ENCODE data around the gene CMIP. TPM values are rescaled to one million over a fixed set of nuclear protein-coding genes. Genes with fewer than 3 reads are reported as not detected.

Gene CMIP
- polyA plus RNA-seq, 3 donors from 2014 or later: 0.53 to 1.7 TPM; not detected in 1

DNA sequence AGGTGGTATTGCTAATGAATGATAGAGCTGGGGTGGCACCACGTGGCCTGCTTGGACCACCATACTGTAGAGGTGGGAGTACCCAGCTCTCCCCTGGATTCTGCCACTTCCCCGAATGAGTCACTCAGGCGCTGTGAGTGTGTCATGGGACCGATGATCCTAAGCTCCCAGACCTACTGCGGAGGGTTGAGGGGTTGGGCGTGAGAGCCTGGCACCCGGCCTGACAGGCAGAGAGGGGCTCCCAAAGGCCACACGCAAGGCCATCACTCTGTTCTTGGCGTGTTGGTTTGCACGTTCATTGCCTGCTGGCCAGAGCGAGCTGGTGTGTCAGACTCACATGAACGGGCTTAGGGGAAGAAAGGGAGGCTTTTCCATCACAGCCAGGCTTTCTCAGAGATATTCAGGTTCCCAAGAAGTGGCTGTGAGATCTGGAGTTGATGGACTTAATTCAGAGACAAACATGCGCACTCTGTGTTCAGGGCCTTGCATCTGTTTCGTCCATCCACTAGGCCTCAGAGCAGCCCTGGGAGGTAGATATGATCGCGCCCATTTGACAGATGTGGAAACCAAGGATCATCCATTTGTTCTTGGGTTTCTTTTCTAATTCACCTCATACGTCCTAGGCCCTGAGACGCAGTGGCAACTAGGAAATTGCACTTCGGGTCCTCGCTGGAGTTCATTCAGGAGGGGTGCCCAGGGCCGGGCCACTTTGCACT, 41.4 kb downstream of the CMIP start:
- peaks cover 7 to 25% (median 8%) of the 10 kb centered on the region in 3 donors for H3K27me3 Mint-ChIP-seq (ENCODE audit: low read depth in 3 of 3)
- DNase-seq: no peak
- no peaks in the 10 kb centered on the region for H3K9me3 Mint-ChIP-seq
- peak overlapping the region in 1 of 5 donors; percentile 7 for H3K4me3 Mint-ChIP-seq
- peaks cover 80 to 89% of the 10 kb centered on the region in 2 donors for H3K4me1 Mint-ChIP-seq
- H3K36me3 Mint-ChIP-seq: no peaks in the 10 kb centered on the region
- peak overlapping the region; percentile 41 to 74 (median 66) for H3K27ac Mint-ChIP-seq

DNA sequence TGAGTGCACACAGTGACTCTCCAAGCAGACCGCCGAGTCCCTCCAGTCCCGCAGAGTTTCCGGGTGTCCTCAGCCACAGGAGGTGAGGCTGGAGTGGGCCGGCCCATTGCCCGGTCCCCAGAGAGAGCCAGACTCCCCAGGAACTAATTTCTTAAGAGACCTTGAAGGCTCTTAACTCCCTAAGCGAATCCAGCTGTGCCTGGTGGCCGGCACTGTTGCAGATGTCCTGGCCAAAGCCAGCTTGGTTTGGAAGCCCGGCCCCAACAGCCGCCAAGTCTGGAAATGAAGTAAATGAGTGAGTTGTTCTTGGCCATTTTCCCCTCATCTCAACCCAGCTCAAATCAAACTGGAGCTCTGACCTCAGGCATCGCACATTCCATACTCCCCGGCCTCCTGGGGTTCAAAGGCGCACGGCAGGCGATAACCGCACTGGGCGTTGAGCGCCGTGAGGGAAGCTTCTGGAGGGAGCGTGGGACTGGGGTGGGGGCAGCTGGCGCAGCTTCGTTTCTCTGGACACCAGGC, 42.0 kb downstream of the CMIP start:
- H3K36me3 Mint-ChIP-seq: no peaks in the 10 kb centered on the region
- H3K27ac Mint-ChIP-seq: peak overlapping the region; percentile 41 to 74 (median 60)
- no peak for DNase-seq
- H3K27me3 Mint-ChIP-seq (ENCODE audit: low read depth in 3 of 3): peaks cover 2 to 21% (median 3%) of the 10 kb centered on the region in 3 donors
- peaks cover 74 to 89% of the 10 kb centered on the region in 2 donors for H3K4me1 Mint-ChIP-seq
- peak overlapping the region in 1 of 5 donors; percentile 7 for H3K4me3 Mint-ChIP-seq
- no peaks in the 10 kb centered on the region for H3K9me3 Mint-ChIP-seq

DNA sequence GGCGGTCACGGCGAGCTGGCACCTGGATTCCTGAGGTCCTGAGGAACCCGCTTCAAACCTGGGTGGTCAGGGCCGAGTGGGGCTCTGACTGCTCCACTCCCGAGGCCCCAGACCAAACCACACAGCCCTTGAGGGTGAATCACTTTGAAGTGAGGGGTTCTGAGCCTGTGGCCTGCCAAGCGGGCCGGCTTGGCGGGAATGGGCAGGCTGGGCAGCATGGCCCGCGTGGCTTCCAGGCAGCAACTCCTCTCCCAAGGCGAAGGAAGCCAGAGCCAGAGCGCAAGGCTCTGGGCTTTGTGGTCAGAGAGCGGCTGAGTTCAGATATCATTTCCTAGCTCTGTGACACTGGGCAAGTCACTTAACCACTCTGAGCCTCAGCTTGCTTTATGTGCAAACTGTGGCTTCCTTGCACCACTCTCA, 42.7 kb downstream of the CMIP start:
- peaks cover 72 to 89% of the 10 kb centered on the region in 2 donors for H3K4me1 Mint-ChIP-seq
- H3K27me3 Mint-ChIP-seq (ENCODE audit: low read depth in 3 of 3): peaks cover 2 to 19% (median 3%) of the 10 kb centered on the region in 3 donors
- peak in 2 of 3 donors; percentile 48 to 49 for DNase-seq
- H3K36me3 Mint-ChIP-seq: no peaks in the 10 kb centered on the region
- peak overlapping the region in 4 of 5 donors; percentile 40 to 65 (median 52) for H3K4me3 Mint-ChIP-seq
- H3K27ac Mint-ChIP-seq: peak overlapping the region; percentile 41 to 73 (median 56)
- no peaks in the 10 kb centered on the region for H3K9me3 Mint-ChIP-seq

DNA sequence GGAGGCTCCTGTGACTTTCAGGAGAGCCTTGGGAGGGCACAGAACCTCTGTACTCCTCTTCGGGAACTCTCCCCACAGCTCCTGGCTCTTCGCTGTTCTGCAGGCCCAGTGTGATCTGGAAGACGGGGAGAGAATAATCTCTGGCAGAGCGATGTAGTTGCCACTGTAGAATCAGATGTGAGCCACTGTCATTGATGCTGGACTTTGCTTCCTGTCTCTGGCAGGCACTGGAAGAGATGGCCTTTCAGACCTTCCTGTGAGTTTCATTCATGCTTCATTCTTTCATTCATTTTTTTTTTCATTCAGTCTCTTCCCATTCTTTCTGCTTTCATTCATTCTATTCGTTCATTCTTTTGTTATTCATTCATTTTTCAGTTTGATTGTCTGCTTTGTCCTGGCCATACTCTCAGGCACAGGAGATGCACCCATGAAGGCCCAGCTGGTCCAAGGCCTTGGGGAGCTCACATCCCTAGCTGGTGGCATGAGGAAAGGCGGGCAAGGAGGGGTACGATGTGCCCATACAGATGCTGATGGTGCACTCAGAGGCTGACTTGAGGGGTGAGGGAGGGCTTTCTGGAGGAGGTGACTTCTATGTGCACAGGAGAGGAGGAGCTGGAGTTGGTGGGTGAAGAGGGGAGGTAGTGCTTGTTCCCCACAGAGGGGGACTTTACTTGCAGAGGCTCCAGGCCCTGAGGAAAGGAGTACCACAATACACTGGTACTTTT, 44.2 kb downstream of the CMIP start:
- H3K4me3 Mint-ChIP-seq: peak overlapping the region; percentile 14 to 39 (median 30)
- H3K4me1 Mint-ChIP-seq: peaks cover 65 to 82% of the 10 kb centered on the region in 2 donors

DNA sequence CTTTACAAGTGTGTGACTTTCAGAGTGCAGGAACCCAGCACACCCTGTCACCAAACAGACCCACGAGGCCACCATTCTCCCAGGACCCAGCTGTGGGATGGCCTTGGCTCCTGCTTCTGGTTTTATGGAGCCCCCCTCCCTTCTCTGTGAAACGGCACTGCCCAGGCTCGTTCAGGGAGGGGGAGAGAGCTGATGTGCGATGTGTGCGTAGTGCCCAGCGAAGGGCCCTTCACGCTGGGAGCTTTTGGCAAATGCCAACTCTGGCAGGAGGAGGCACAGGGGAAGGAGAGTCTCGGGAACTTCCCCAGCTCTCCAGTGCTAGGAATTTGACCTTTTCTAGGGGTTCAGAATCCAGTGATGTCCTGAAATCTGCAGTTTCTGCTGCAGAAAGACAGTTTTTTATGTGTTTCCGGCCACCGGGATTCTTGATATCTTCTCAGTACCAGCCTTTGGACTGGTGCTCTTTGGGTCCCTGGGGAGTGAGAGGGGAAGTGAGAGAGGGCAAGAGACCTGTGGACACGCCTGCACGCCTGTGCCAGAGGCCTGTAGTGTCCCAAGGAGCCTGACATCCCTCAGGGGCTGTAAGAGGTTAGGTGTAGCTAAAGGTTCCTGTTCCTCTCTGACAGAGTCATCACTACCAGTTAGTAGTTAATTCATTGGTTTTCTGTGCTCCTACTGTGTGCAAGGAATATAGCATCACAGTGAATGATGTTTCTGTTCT, 45.1 kb downstream of the CMIP start:
- Mint-ChIP-seq H3K27ac (peak overlapping the region in 2 of 6 donors; percentile 59 to 72), H3K36me3 (no peaks in the 10 kb centered on the region), H3K9me3 (no peaks in the 10 kb centered on the region), H3K27me3 (ENCODE audit: low read depth in 3 of 3) (peaks cover 0 to 8% (median 3%) of the 10 kb centered on the region in 3 donors), H3K4me1 (peaks cover 61 to 80% of the 10 kb centered on the region in 2 donors), H3K4me3 (no peak overlapping the region)
- DNase-seq: no peak

More for the DNA sequence above, 44.2 kb downstream of the CMIP start:
- no peaks in the 10 kb centered on the region for H3K36me3 Mint-ChIP-seq
- H3K27ac Mint-ChIP-seq: peak overlapping the region in 5 of 6 donors; percentile 30 to 73 (median 59)
- H3K9me3 Mint-ChIP-seq: no peaks in the 10 kb centered on the region
- no peak for DNase-seq
- H3K27me3 Mint-ChIP-seq (ENCODE audit: low read depth in 3 of 3): peaks cover 0 to 10% (median 3%) of the 10 kb centered on the region in 3 donors

DNA sequence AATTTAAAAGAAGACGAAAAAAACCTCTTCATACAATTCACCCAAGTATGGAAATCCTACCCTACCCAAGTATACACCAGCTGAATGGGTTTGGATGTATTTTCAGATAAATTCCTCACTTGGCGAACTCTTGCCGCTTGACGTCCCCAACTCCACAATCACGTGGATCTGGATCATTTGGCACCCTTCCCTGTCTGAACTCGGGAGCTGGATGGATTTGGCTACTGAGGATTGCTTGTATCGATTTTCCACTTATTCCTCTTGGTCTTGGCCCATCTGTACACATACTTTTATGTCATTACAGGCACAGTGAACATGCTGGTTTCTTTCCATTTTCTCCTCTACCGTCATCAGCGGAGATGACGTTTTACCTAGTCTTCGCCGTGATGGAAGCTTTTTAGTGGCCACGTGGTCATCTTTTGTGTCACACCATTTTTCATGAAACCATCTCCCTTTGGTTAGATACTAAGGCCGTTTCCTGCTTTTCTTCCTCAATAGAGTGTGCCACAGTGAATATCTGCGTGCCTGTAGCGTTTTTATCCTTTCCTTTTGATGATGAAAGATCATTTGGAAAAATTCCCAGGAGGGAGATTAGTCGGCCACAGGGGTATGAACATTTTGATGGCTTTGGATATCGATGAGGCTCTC, 47.1 kb downstream of the CMIP start:
- H3K27me3 Mint-ChIP-seq (ENCODE audit: low read depth in 3 of 3): peaks cover 0 to 16% (median 2%) of the 10 kb centered on the region in 3 donors
- H3K36me3 Mint-ChIP-seq: no peaks in the 10 kb centered on the region
- DNase-seq: no peak
- H3K4me3 Mint-ChIP-seq: no peak overlapping the region
- peaks cover 66 to 80% of the 10 kb centered on the region in 2 donors for H3K4me1 Mint-ChIP-seq
- H3K9me3 Mint-ChIP-seq: no peaks in the 10 kb centered on the region
- H3K27ac Mint-ChIP-seq: peak overlapping the region in 4 of 6 donors; percentile 42 to 76 (median 56)

DNA sequence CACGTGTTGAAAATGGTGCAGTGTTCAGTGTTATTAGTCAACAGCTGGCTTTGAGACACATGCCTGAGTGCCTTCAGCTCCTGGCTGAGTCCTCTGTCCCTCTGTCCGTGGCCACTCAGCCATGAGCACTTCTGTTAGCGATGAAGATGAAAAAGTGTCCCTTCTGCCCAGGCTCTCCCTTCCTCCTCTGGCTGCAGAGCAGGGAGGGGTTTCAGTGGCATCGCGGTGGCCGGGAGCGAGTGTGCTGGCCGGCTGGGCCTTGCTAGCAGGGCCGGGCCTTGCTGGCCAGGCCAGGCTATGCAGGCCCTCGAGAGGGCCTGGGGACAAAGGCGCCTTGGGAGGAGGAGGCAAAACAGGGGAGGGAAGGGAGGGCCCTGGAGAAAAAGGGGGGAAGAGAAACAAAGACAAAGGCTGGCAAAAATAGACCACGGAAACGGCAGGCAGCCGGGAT, 47.7 kb downstream of the CMIP start:
- H3K27me3 Mint-ChIP-seq (ENCODE audit: low read depth in 3 of 3): peaks cover 0 to 16% (median 5%) of the 10 kb centered on the region in 3 donors
- H3K36me3 Mint-ChIP-seq: no peaks in the 10 kb centered on the region
- no peaks in the 10 kb centered on the region for H3K9me3 Mint-ChIP-seq
- H3K27ac Mint-ChIP-seq: peak overlapping the region in 4 of 6 donors; percentile 35 to 57 (median 50)
- peaks cover 67 to 77% of the 10 kb centered on the region in 2 donors for H3K4me1 Mint-ChIP-seq
- no peak overlapping the region for H3K4me3 Mint-ChIP-seq
- no peak for DNase-seq

DNA sequence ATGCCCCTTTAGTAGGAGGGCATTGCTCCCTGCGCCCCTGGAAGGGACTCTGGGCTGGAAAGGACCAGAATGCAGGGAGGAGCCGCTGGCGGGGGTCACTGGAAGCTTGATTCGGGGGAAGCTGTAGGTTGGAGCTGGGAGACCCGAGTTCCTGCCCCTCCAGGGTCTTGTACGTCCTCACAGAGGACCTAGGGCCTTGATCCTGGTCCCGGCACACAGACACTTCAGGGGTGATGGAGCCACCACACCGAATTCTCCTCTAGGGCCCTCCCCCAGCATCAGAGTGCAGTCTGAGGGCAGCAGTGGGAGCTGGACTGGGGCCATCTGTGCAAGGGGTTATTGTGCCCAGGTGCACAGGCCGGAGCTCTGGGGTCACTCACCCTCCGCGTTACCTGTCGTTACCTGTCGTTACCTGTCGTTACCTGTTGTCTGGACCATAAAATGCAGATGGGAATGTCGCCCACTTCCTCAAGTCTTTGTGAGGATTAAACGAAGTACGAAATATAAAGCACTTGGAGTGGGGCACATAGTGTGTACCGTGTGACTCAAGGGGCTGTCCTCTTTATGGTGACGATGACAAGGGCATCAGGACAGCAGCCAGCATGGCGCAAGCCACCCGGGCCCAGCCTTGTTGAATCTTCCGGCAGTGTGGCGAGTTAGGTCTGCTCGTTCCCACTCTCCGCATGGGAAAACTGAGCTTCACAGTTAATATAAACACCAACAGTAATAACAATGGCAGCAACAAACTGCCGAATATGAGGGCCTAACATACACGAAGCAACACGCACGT, 48.6 kb downstream of the CMIP start:
- Mint-ChIP-seq H3K4me3 (no peak overlapping the region), H3K4me1 (peaks cover 68 to 77% of the 10 kb centered on the region in 2 donors), H3K9me3 (no peaks in the 10 kb centered on the region), H3K27ac (peak overlapping the region in 5 of 6 donors; percentile 8 to 90 (median 55)), H3K27me3 (ENCODE audit: low read depth in 3 of 3) (peaks cover 0 to 13% (median 4%) of the 10 kb centered on the region in 3 donors), H3K36me3 (no peaks in the 10 kb centered on the region)
- DNase-seq: no peak

DNA sequence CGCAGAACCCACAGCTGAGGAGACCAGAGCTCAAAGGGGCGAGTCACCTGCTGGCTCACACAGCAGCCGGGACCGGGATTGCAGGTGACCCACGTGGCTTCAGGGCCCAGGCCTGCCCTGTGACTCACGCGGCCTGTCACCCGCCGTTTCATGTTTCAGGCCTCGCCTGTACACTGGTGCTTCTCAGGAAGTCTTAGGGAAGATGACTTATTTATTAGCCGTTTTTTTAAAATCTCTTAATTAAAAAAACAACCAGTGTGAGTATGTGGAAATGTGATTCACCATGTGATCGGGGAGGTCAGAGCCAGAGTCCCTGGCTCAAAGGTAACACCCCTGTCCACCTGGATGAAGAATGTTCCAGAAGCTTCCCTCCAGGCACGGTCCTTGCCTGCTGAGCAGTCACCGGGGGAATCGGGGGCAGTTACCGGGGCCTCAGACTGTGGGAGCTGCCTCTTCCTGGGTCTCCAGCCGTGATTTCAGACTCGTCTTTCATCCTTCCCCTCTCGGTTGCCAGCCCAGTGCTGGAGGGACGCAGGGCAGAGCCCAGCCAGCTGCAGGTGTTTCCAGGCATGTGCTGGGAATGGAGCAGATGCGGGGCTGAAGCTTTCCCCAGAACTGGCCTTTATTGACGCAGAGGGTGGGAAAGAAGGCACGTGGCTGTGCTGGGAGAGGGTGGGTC, 49.3 kb downstream of the CMIP start:
- Mint-ChIP-seq H3K27me3 (ENCODE audit: low read depth in 3 of 3) (peaks cover 0 to 11% (median 4%) of the 10 kb centered on the region in 3 donors), H3K9me3 (no peaks in the 10 kb centered on the region), H3K4me1 (peaks cover 67 to 77% of the 10 kb centered on the region in 2 donors), H3K4me3 (no peak overlapping the region), H3K27ac (peak overlapping the region in 5 of 6 donors; percentile 8 to 90 (median 55)), H3K36me3 (no peaks in the 10 kb centered on the region)
- DNase-seq: no peak

DNA sequence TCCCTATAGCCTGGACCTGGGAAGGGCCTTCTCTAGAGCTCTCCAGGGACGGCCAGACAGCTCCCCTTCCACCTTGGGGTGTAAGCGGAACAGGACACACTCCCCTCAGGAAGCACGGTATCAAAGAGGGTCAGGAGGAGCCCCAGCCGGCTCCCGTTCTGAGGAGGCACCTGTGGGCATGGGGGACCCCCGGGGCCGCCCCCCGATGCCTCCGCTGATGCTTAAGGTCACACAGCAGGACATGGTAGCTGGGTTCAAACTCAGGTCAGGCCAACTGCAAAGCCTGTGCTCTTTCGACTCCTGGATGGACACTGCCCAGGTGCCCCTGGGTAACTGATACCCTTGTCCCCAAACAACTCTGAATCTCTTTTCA, 49.8 kb downstream of the CMIP start:
- no peaks in the 10 kb centered on the region for H3K9me3 Mint-ChIP-seq
- peaks cover 68 to 78% of the 10 kb centered on the region in 2 donors for H3K4me1 Mint-ChIP-seq
- no peak for DNase-seq
- H3K36me3 Mint-ChIP-seq: no peaks in the 10 kb centered on the region
- no peak overlapping the region for H3K4me3 Mint-ChIP-seq
- H3K27ac Mint-ChIP-seq: no peak overlapping the region
- H3K27me3 Mint-ChIP-seq (ENCODE audit: low read depth in 3 of 3): peaks cover 0 to 11% (median 4%) of the 10 kb centered on the region in 3 donors

DNA sequence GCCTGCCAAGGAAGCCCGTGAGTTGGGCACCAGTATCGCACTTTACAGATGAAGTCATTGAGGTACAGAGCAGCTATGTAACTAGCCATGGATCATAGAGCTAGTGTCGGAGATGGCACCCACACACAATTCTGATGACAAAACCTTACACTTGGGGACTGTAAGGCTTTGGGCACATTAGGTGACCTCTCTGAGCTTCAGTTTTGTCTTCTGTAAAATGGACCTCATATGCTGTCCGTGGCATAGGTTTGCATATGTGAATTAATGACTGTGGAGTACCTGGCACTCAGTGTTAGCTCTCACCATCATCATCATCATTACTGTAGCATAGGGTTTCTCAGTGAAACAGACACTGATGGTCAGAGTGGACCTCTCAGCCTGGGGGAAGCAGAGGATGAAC, 50.3 kb downstream of the CMIP start:
- DNase-seq: no peak
- Mint-ChIP-seq H3K4me3 (peak overlapping the region in 4 of 5 donors; percentile 21 to 53 (median 42)), H3K9me3 (no peaks in the 10 kb centered on the region), H3K36me3 (no peaks in the 10 kb centered on the region), H3K27ac (peak overlapping the region; percentile 48 to 80 (median 72)), H3K4me1 (peaks cover 69 to 80% of the 10 kb centered on the region in 2 donors), H3K27me3 (ENCODE audit: low read depth in 3 of 3) (peaks cover 0 to 9% (median 4%) of the 10 kb centered on the region in 3 donors)
